G401.6 (cell line): ENCODE measurements around the gene SLC6A17.

ENCODE experiments used
- FAIRE-seq: peaks from 2 replicates; lab custom pipeline; 2012; peaks lifted over from hg19 to GRCh38; lab: Jason Lieb, UNC

The SLC6A17 gene

DNA sequence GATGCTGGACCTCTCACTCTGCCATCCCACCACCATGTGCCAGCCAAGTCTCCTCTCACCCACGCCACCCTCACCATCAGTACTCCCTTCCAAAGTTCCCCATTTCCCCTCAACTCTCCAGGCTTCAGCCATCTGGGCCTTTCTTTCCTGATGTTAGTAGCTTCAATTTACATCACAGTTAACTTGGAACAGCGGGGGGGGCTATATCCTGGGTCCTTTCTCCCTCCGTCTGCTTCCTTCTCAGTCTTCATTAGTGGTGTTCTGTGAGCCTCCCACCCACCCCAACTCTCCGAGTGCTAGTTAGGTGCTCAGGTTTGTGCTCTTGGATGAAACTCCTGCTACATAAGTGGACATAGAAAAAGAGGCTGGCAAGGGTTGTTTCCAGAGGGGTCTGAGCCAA lies 91.8 kb downstream of the SLC6A17 start:
- no peak for FAIRE-seq

DNA sequence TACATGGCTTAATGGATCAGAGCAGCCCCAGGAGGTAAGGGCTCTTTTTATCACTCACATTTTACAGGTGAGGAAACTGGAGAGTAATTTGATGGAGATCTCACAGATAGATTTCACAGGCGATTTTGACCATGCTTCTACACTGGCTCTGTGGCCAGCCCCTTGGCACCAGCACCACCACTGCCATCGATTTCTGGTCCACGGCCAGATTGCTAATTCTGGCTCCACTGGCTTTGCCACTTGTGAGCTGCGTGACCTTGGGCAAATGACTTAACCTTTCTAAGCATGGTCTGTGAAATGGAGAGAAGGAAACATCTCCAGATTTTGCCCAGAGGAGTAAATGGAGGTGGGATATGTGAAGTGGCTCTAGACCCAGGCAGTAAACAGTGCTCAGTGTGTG lies 92.4 kb downstream of the SLC6A17 start:
- FAIRE-seq: no peak

DNA sequence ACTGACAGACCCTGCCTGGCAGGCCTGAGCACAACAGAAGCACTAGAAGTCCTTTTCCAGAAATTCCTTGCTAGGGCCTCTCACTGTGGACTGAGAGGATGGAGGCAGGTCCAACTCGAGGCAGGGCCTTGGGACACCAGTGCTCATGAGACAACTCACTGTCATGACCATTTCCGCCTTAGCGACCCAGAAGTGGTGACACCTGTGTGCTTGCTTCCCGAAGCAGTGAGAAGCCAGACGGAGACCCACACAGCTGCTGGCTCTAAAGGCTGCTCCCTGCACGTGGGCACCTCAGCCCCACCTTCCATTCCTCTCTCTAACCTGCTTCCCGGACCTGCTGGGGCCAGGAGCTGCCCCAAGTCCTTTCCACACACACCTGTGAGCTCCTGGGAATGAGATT lies 92.9 kb downstream of the SLC6A17 start:
- no peak for FAIRE-seq

DNA sequence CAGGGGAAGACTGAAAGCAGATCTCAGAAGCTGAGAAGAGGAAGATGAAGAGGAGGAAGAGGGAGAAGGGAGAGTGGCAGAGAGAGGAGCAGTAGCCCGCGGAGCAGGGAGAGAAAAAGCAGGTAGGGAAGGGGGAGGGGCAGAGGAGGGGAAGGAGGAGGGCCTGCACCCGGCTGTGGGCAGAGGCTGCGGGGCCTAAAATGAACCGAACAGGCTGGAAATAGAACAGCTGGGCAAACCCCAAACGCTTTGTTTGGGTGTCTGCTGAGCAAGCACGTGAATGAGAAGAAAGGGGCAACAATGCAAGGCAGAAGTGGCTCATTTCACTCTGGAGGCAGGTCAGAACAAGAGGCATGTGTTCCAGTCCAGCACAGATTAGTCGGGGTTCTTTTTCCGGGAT lies 93.3 kb downstream of the SLC6A17 start:
- no peak for FAIRE-seq

DNA sequence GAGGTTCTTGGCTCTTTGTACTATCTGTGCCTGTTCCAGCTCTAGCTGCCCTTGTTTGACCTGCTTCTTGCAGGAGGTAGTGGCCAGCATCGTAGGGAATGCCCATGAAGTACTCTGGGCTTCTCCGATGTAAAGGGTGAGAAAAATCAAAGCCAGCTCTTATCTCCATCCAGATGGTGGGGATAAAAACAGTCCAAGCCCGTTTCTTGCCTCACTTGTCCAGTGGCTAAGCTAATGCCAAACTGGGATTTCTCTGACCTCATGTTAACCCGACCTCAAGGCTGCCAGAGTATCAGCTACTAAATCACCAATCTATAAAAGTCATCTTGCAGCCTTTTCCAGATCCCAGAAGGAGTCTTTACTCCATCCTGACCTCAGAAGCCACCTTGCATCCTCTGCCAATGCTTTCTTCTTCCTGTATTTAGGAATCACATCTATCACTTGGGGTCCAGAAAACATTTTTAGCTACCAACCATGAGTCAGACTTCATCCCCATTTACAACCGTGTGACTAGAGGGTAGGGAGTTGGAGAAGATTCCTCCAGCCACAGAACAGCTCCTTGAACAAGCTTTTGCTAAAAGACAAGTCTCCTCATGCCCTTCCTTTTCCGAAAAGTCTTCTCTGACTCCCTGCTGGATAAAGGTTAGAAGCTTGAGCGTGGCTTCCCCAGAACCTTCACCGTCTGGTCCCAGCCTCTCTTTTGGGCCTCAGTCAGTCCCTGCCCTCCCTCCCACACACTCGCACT lies 95.8 kb downstream of the SLC6A17 start:
- FAIRE-seq: no peak

DNA sequence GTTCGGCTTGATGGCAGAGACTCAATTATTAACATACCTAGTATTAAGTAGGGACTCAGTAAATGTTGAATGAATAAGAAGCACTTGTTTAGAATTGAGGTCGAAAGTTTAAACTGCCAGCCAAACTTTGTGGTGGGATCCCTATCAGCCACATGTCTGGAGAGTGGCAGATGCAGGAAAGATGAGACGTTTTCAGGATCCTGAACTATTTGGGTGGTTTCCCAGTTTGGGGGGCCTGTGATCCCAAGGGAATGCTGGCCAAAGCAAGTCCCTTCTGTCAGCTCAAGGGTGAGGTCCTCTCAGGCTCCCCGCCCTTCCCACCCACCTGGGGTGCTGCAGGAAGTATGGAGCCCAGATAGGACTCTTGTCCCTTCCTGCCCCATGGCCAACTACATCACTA lies 98.5 kb downstream of the SLC6A17 start:
- FAIRE-seq: no peak

DNA sequence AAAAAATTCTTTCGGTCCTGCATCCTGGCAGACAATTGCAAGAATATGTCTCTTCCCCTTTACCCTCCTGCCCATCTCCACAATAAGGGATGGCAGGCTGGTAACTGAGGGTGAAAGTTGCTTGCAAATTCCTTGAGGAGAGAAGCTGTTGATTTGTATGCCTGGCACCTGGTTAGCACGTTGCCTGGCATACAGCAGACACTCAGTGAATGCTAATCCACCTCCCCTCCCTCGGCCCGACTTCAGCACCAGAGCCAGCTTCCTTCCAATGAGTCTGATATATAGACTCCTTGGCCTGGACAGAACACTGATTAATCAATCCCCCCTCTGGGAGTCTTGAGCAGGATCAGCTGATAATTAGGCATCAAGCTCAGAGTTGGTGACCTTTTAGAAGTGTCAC lies 99.0 kb downstream of the SLC6A17 start:
- FAIRE-seq: no peak

DNA sequence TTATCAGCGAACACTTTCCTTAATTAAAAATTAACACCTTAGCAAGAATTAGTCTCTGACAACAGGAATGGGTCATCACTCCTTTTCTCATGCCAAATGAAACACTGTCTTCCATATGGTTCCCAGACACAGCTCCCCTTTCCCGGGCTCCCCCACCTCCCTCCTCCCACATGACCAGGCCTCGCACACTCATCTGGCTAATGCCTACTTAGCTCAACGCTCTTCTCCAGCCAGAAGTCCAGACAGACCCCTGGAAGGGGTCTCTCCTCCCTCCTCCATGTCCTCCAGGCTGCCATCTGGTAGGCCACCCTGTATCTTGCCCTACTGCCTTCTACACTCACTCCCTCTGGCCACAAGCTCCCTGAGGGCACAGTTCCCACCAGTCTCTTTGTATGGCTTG lies 99.7 kb downstream of the SLC6A17 start:
- FAIRE-seq: no peak

DNA sequence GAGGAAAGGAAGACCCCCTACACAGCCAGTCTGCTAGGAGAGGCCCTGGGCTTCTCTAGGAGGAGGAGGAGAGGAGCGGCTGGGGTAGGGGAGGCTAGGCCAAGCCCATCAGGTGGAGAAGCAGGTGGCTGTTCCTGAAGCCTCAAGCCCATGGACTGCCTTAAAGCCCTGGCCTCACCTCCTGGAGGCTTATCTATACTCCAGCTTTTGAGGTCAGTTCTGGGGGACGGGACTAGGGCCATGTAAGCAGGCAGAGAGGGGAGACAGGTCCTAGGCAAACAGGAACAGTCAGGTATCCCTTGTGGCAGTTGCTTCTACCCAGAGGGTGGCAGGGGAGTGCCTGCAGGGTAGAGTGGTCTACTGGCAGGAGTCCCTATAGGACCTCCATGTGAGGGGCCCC lies 100.5 kb downstream of the SLC6A17 start:
- FAIRE-seq: no peak
